Measurements from ENCODE around the gene PCNT. TPM values are rescaled to one million over a fixed set of nuclear protein-coding genes. Genes with fewer than 3 reads are reported as not detected.

Gene PCNT
- total and polyA plus RNA-seq, 9 of the 15 experiments (the other 6 are each of a cell fraction or from before 2014, with no cell fraction given), result 9.1 to 53.5 (median 31.3) TPM

GRCh38 chr21:46320331-46320801, 3.6 kb upstream of the PCNT start (continued):
- TF ChIP-seq TSHZ1 (CRISPR knock-in tag; IDR thresholded peaks at IDR 0.05) (no peak), NR2F6 (CRISPR knock-in tag; IDR thresholded peaks at IDR 0.05) (no peak), MAFF (IDR thresholded peaks at IDR 0.05; ENCODE audit: low read length) (no peak), GABPB2 (CRISPR knock-in tag; conservative IDR thresholded peaks at IDR 0.05) (no peak), GTF2F1 (IDR thresholded peaks at IDR 0.05; ENCODE audit: low read depth, low read length) (no peak), CREB3L1 (IDR thresholded peaks at IDR 0.05; ENCODE audit: borderline replicate concordance, low read depth) (0 out of 2 replicates have a peak, but pooled peaks have one; percentile 36), POLR2AphosphoS2 (IDR thresholded peaks at IDR 0.05; ENCODE audit: low read length) (no peak), EP400 (IDR thresholded peaks at IDR 0.05) (peak; percentile 71), KHSRP (IDR thresholded peaks at IDR 0.05) (peak; percentile 93), TEAD2 (tag; IDR thresholded peaks at IDR 0.05) (no peak), MBD1 (CRISPR knock-in tag; IDR thresholded peaks at IDR 0.05) (no peak), ZNF134 (CRISPR knock-in tag; conservative IDR thresholded peaks at IDR 0.05) (peak; percentile 17; the same call in 1 of the 2 replicates), ZNF444 (CRISPR knock-in tag; IDR thresholded peaks at IDR 0.05) (no peak), HNRNPL (IDR thresholded peaks at IDR 0.05; ENCODE audit: low read depth, low read length) (peak; percentile 53; the same call in 1 of the 2 replicates), CGGBP1 (CRISPR knock-in tag; IDR thresholded peaks at IDR 0.05) (no peak), RFX7 (CRISPR knock-in tag; IDR thresholded peaks at IDR 0.05) (no peak), HDAC3 (IDR thresholded peaks at IDR 0.05; ENCODE audit: borderline replicate concordance, partially characterized antibody) (peak; percentile 96), ZMIZ1 (IDR thresholded peaks at IDR 0.05; ENCODE audit: low read depth in 2 of 2, low read length in 2 of 2) (peak in 1 of 2 experiments; percentile 99; a peak in 2 of 4 replicates), ZNF282 (CRISPR knock-in tag; IDR thresholded peaks at IDR 0.05) (no peak), ZKSCAN8 (CRISPR knock-in tag; IDR thresholded peaks at IDR 0.05) (peak; percentile 91)
